GM23338 (cell line): ENCODE measurements around the gene MEP1A.
"Not testable (repeated sequence)": the region's sequence is repeated elsewhere in the genome, so short reads cannot be mapped to it uniquely, and the experiment has no call there.

Experiments used
- CREB1 ChIP-seq: fragments of 250-450 bp; sonication (Bioruptor Pico); IDR thresholded peaks from 2 replicates; pipeline ENCODE4 v1.5.0; 2020; ENCODE audit warnings: low read depth, mild to moderate bottlenecking, moderate library complexity
- EZH2 ChIP-seq: fragments of 200-600 bp; sonication (generic); IDR thresholded peaks from one replicate; pipeline ENCODE4 v1.8.0; 2017; ENCODE audit warnings: antibody characterized with exemption, mild to moderate bottlenecking, low read depth; ENCODE audit not compliant: unreplicated experiment
- EZH2phosphoT487 ChIP-seq: fragments of 200-600 bp; sonication (generic); IDR thresholded peaks from one replicate; pipeline ENCODE4 v1.8.1; 2018; ENCODE audit warnings: antibody characterized with exemption; ENCODE audit not compliant: unreplicated experiment
- JUNB ChIP-seq: IDR thresholded peaks from one replicate; pipeline ENCODE4 v1.6.1; 2016; ENCODE audit warnings: antibody characterized with exemption; ENCODE audit not compliant: unreplicated experiment
- NANOG ChIP-seq: IDR thresholded peaks from 2 replicates; pipeline ENCODE4 v1.6.1; 2016; ENCODE audit warnings: antibody characterized with exemption, borderline replicate concordance
- POLR2AphosphoS5 ChIP-seq: IDR thresholded peaks from 2 replicates; pipeline ENCODE4 v1.6.1; 2016; ENCODE audit warnings: antibody characterized with exemption, low read depth
- STAT1 ChIP-seq: IDR thresholded peaks from one replicate; pipeline ENCODE4 v1.6.1; 2016; ENCODE audit warnings: antibody characterized with exemption; ENCODE audit not compliant: unreplicated experiment
- ZNF114 ChIP-seq: fragments of 250-450 bp; sonication (Bioruptor Pico); IDR thresholded peaks from 2 replicates; pipeline ENCODE4 v1.5.0; 2020; ENCODE audit warnings: mild to moderate bottlenecking, moderate library complexity
- ZNF331 ChIP-seq: fragments of 250-450 bp; sonication (Bioruptor Pico); IDR thresholded peaks from 2 replicates; pipeline ENCODE4 v1.5.0; 2020; ENCODE audit warnings: low read depth, mild to moderate bottlenecking, moderate library complexity
- TF ChIP-seq, protein P1 (sequence below), 2 experiments: fragments of 200-600 bp in 1 of 2; sonication (generic) in 1 of 2; conservative IDR thresholded peaks; 2 replicates each; pipeline versions ENCODE4 v1.5.1 to v1.6.1; 2016 to 2017; ENCODE audit warnings: antibody characterized with exemption in 2 of 2, low read depth in 2 of 2, mild to moderate bottlenecking in 2 of 2, moderate library complexity in 1 of 2
- TF ChIP-seq, protein P2 (sequence below): IDR thresholded peaks from 2 replicates; pipeline ENCODE4 v1.6.1; 2016; ENCODE audit warnings: antibody characterized with exemption
- TF ChIP-seq, protein P3 (sequence below): IDR thresholded peaks from one replicate; pipeline ENCODE4 v1.6.1; 2018; ENCODE audit warnings: antibody characterized with exemption; ENCODE audit not compliant: unreplicated experiment
- TF ChIP-seq, protein P4 (sequence below): fragments of 250-450 bp; sonication (Bioruptor Pico); IDR thresholded peaks from 2 replicates; pipeline ENCODE4 v1.5.0; 2020; ENCODE audit warnings: mild to moderate bottlenecking, moderate library complexity

DNA sequence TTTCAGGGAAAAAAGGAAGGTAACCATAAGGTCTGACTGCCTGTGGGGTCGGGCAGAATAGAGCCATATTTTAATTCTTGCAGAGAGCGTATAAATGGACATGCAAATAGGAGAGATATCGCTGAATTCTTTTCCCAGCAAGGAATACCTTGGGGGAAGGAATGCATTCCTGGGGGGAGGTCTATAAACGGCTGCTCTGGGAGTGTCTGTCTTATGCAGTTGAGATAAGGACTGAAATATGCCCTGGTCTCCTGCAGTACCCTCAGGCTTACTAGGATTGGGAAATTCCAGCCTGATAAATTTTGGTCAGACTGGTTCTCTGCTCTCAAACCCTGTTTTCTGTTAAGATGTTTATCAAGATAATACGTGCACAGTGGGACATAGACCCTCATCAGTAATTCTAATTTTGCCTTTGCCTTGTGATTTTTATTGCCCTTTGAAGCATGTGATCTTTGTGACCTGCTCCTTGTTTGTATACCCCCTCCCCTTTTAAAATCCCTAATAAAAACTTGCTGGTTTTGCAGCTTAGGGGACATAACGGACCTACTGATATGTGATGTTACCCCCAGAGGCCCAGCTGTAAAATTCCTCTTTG lies 49.2 kb downstream of the MEP1A start:
- not testable (repeated sequence) for TF ChIP-seq EZH2phosphoT487; EZH2; CREB1 (CRISPR knock-in tag); POLR2AphosphoS5; STAT1; NANOG; JUNB; ZNF331 (CRISPR knock-in tag); ZNF114 (CRISPR knock-in tag)
- TF ChIP-seq, protein P1, sequence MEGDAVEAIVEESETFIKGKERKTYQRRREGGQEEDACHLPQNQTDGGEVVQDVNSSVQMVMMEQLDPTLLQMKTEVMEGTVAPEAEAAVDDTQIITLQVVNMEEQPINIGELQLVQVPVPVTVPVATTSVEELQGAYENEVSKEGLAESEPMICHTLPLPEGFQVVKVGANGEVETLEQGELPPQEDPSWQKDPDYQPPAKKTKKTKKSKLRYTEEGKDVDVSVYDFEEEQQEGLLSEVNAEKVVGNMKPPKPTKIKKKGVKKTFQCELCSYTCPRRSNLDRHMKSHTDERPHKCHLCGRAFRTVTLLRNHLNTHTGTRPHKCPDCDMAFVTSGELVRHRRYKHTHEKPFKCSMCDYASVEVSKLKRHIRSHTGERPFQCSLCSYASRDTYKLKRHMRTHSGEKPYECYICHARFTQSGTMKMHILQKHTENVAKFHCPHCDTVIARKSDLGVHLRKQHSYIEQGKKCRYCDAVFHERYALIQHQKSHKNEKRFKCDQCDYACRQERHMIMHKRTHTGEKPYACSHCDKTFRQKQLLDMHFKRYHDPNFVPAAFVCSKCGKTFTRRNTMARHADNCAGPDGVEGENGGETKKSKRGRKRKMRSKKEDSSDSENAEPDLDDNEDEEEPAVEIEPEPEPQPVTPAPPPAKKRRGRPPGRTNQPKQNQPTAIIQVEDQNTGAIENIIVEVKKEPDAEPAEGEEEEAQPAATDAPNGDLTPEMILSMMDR (conservative IDR thresholded peaks at IDR 0.05; ENCODE audit: low read depth in 2 of 2): not testable (repeated sequence)
- TF ChIP-seq, protein P2, sequence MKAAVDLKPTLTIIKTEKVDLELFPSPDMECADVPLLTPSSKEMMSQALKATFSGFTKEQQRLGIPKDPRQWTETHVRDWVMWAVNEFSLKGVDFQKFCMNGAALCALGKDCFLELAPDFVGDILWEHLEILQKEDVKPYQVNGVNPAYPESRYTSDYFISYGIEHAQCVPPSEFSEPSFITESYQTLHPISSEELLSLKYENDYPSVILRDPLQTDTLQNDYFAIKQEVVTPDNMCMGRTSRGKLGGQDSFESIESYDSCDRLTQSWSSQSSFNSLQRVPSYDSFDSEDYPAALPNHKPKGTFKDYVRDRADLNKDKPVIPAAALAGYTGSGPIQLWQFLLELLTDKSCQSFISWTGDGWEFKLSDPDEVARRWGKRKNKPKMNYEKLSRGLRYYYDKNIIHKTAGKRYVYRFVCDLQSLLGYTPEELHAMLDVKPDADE: not testable (repeated sequence)
- TF ChIP-seq, protein P3, sequence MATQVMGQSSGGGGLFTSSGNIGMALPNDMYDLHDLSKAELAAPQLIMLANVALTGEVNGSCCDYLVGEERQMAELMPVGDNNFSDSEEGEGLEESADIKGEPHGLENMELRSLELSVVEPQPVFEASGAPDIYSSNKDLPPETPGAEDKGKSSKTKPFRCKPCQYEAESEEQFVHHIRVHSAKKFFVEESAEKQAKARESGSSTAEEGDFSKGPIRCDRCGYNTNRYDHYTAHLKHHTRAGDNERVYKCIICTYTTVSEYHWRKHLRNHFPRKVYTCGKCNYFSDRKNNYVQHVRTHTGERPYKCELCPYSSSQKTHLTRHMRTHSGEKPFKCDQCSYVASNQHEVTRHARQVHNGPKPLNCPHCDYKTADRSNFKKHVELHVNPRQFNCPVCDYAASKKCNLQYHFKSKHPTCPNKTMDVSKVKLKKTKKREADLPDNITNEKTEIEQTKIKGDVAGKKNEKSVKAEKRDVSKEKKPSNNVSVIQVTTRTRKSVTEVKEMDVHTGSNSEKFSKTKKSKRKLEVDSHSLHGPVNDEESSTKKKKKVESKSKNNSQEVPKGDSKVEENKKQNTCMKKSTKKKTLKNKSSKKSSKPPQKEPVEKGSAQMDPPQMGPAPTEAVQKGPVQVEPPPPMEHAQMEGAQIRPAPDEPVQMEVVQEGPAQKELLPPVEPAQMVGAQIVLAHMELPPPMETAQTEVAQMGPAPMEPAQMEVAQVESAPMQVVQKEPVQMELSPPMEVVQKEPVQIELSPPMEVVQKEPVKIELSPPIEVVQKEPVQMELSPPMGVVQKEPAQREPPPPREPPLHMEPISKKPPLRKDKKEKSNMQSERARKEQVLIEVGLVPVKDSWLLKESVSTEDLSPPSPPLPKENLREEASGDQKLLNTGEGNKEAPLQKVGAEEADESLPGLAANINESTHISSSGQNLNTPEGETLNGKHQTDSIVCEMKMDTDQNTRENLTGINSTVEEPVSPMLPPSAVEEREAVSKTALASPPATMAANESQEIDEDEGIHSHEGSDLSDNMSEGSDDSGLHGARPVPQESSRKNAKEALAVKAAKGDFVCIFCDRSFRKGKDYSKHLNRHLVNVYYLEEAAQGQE: not testable (repeated sequence)
- TF ChIP-seq, protein P4, sequence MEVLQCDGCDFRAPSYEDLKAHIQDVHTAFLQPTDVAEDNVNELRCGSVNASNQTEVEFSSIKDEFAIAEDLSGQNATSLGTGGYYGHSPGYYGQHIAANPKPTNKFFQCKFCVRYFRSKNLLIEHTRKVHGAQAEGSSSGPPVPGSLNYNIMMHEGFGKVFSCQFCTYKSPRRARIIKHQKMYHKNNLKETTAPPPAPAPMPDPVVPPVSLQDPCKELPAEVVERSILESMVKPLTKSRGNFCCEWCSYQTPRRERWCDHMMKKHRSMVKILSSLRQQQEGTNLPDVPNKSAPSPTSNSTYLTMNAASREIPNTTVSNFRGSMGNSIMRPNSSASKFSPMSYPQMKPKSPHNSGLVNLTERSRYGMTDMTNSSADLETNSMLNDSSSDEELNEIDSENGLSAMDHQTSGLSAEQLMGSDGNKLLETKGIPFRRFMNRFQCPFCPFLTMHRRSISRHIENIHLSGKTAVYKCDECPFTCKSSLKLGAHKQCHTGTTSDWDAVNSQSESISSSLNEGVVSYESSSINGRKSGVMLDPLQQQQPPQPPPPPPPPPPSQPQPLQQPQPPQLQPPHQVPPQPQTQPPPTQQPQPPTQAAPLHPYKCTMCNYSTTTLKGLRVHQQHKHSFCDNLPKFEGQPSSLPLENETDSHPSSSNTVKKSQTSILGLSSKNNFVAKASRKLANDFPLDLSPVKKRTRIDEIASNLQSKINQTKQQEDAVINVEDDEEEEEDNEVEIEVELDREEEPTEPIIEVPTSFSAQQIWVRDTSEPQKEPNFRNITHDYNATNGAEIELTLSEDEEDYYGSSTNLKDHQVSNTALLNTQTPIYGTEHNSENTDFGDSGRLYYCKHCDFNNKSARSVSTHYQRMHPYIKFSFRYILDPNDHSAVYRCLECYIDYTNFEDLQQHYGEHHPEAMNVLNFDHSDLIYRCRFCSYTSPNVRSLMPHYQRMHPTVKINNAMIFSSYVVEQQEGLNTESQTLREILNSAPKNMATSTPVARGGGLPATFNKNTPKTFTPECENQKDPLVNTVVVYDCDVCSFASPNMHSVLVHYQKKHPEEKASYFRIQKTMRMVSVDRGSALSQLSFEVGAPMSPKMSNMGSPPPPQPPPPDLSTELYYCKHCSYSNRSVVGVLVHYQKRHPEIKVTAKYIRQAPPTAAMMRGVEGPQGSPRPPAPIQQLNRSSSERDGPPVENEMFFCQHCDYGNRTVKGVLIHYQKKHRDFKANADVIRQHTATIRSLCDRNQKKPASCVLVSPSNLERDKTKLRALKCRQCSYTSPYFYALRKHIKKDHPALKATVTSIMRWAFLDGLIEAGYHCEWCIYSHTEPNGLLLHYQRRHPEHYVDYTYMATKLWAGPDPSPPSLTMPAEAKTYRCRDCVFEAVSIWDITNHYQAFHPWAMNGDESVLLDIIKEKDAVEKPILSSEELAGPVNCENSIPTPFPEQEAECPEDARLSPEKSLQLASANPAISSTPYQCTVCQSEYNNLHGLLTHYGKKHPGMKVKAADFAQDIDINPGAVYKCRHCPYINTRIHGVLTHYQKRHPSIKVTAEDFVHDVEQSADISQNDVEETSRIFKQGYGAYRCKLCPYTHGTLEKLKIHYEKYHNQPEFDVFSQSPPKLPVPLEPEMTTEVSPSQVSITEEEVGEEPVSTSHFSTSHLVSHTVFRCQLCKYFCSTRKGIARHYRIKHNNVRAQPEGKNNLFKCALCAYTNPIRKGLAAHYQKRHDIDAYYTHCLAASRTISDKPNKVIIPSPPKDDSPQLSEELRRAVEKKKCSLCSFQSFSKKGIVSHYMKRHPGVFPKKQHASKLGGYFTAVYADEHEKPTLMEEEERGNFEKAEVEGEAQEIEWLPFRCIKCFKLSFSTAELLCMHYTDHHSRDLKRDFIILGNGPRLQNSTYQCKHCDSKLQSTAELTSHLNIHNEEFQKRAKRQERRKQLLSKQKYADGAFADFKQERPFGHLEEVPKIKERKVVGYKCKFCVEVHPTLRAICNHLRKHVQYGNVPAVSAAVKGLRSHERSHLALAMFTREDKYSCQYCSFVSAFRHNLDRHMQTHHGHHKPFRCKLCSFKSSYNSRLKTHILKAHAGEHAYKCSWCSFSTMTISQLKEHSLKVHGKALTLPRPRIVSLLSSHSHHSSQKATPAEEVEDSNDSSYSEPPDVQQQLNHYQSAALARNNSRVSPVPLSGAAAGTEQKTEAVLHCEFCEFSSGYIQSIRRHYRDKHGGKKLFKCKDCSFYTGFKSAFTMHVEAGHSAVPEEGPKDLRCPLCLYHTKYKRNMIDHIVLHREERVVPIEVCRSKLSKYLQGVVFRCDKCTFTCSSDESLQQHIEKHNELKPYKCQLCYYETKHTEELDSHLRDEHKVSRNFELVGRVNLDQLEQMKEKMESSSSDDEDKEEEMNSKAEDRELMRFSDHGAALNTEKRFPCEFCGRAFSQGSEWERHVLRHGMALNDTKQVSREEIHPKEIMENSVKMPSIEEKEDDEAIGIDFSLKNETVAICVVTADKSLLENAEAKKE: not testable (repeated sequence)
